HS-5 (cell line): Measurements from ENCODE around the gene COPS3.

Source experiments
- DNase-seq: peaks from one replicate; pipeline ENCODE4 v3.0.0-alpha.2; 2012; ENCODE audit warnings: low read depth

COPS3 gene

GRCh38 chr17:17280613-17281549 lies at the start of gene COPS3:
Gene COPS3 (minus strand): TSS chr17:17281246. CDS start chr17:17281186, 60 bp downstream.
- peak; percentile 90 for DNase-seq

GRCh38 chr17:17328251-17328650 lies 47.2 kb upstream of the COPS3 start:
- no peak for DNase-seq

GRCh38 chr17:17326275-17326875 lies 45.3 kb upstream of the COPS3 start:
- DNase-seq = no peak

GRCh38 chr17:17325816-17326215 lies 44.8 kb upstream of the COPS3 start:
- no peak for DNase-seq

- DNase-seq = no peak
Observed at GRCh38 chr17:17325228-17325627, 44.2 kb upstream of the COPS3 start.

- DNase-seq = no peak
Observed at GRCh38 chr17:17324616-17325015, 43.6 kb upstream of the COPS3 start.

GRCh38 chr17:17322516-17323510 lies 41.8 kb upstream of the COPS3 start:
- no peak for DNase-seq

GRCh38 chr17:17321356-17322025 lies 40.4 kb upstream of the COPS3 start:
- DNase-seq = no peak

GRCh38 chr17:17320911-17321220 lies 39.8 kb upstream of the COPS3 start:
- no peak for DNase-seq

GRCh38 chr17:17320188-17320910 lies 39.3 kb upstream of the COPS3 start:
- no peak for DNase-seq

GRCh38 chr17:17315142-17315821 lies 34.2 kb upstream of the COPS3 start:
- no peak for DNase-seq

GRCh38 chr17:17314501-17315071 lies 33.5 kb upstream of the COPS3 start:
- DNase-seq = no peak

GRCh38 chr17:17313350-17313991 lies 32.4 kb upstream of the COPS3 start:
- no peak for DNase-seq

- DNase-seq = no peak
Observed at GRCh38 chr17:17309356-17309755, 28.3 kb upstream of the COPS3 start.

GRCh38 chr17:17305281-17305801 lies 24.3 kb upstream of the COPS3 start:
- DNase-seq = no peak

- DNase-seq = no peak
Observed at GRCh38 chr17:17304521-17304985, 23.5 kb upstream of the COPS3 start.

- no peak for DNase-seq
Observed at GRCh38 chr17:17303847-17304490, 22.9 kb upstream of the COPS3 start.

GRCh38 chr17:17303010-17303846 lies 22.2 kb upstream of the COPS3 start, which contains the start of gene NT5M:
Gene NT5M (plus strand): TSS chr17:17303373. CDS start chr17:17303551, 178 bp downstream.
- no peak for DNase-seq
